ENCODE measurements around the gene LEMD2. TPM values are rescaled to one million over a fixed set of nuclear protein-coding genes. Genes with fewer than 3 reads are reported as not detected.

Gene LEMD2
- total RNA-seq, 1 donor: 80.2 TPM

DNA sequence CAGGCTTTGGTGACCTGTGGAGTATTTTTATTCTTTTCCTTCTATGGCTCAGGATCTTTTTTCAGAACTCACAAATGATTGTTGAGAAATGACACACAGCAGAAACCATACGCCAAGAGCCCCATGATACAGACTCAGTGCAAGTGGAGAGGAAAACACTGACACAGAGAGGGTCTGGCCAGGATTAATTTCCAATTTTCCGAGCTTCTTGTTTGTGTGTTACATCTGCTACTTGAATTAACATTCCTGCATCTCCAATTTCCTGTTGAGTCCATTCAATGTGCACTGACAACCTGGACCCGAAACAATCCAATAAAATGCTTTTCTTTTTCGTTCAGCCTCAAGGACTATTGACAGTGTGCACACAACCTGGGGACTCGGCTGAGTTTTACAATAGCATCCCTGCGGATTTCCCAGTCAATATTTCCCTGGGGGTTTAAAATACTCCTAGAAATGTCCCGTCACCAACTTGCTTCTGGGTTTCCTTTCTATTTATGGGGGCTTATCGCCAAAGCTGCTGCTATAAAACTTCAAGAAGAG lies 19.8 kb upstream of the LEMD2 start:
- H3K9me3 ChIP-seq (ENCODE audit: low read depth, low read length): no peaks in the 10 kb centered on the region
- peaks cover 30% of the 10 kb centered on the region for H3K27me3 ChIP-seq (ENCODE audit: insufficient read depth, low read length)
- peaks cover 11% of the 10 kb centered on the region for H3K4me1 ChIP-seq (ENCODE audit: insufficient read depth, low read length)
- H3K4me3 ChIP-seq (ENCODE audit: low read length): no peak overlapping the region

DNA sequence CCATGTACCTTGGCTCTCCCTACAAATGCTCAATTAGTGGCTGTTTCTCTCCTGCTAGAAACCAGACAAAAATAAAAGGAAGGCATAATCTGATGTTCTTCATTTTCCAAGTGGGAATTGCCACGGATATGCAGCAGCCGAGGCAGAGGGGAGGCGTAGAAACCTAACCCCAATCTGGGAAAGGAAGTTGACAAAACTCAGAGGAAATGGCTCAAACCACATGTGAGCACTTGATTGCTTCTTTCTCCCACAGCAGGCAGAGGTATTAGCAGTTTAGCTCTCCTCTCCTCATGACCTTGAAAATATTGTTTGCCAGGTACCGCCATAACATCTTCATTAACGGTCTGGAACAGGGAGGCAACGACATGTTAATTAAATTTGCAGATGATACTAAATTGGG lies 18.7 kb upstream of the LEMD2 start:
- H3K9me3 ChIP-seq (ENCODE audit: low read depth, low read length): no peaks in the 10 kb centered on the region
- H3K4me3 ChIP-seq (ENCODE audit: low read length): no peak overlapping the region
- H3K27me3 ChIP-seq (ENCODE audit: insufficient read depth, low read length): peaks cover 30% of the 10 kb centered on the region
- H3K4me1 ChIP-seq (ENCODE audit: insufficient read depth, low read length): peaks cover 11% of the 10 kb centered on the region

DNA sequence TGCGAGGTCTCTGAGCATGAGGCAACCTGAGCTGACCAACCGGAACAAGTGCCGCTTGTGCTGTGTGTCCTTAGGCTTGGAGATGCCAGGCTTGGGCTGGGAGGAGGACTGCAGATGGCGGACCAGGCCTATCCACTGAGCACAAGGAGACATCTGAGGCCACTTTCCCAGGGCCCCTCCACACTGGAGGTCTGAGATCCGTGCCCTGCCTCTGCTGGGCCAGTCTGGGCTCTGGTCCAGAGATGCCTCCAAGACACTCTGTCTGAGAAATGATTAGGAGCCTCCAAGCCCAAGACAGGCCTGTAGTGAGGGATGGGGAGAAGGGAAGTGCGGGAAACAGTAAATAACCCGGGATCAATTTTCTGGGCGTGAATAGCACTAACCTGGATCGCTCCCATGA lies 17.9 kb upstream of the LEMD2 start:
- H3K9me3 ChIP-seq (ENCODE audit: low read depth, low read length): no peaks in the 10 kb centered on the region
- peaks cover 23% of the 10 kb centered on the region for H3K27me3 ChIP-seq (ENCODE audit: insufficient read depth, low read length)
- H3K4me3 ChIP-seq (ENCODE audit: low read length): no peak overlapping the region
- H3K4me1 ChIP-seq (ENCODE audit: insufficient read depth, low read length): peaks cover 11% of the 10 kb centered on the region

DNA sequence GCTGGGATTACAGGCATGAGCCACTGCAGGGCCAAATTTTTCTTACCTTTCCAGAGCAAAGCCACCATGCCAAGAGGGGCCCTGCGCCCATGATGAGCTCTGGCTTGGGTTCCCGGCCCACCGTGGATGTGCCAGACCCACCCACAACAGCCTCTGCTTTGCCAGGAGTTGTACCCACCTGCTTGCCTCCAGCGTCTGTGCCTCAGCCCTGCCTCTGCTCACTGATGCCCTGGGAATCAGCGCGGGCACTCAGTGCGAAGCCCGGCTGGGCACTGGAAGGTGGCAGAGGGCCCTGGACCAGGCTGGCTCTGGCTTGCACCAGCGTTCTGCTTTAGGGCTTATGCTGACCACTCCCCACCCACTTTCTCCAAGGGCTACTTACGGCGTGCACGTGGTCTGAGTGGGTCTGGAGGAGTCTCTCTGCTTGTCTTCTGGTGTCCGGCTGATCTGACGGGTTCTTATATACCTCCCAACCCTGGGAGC lies 14.7 kb upstream of the LEMD2 start, which contains the start of gene MLN:
Gene MLN (minus strand): TSS at position 433 of the 483 bp plus-strand sequence. CDS start 2,840 bp downstream, outside the sequence.
- Histone ChIP-seq H3K27me3 (ENCODE audit: insufficient read depth, low read length) (peaks cover 3% of the 10 kb centered on the region), H3K9me3 (ENCODE audit: low read depth, low read length) (no peaks in the 10 kb centered on the region), H3K4me1 (ENCODE audit: insufficient read depth, low read length) (peaks cover 11% of the 10 kb centered on the region), H3K4me3 (ENCODE audit: low read length) (no peak within 1 kb of the TSS)

DNA sequence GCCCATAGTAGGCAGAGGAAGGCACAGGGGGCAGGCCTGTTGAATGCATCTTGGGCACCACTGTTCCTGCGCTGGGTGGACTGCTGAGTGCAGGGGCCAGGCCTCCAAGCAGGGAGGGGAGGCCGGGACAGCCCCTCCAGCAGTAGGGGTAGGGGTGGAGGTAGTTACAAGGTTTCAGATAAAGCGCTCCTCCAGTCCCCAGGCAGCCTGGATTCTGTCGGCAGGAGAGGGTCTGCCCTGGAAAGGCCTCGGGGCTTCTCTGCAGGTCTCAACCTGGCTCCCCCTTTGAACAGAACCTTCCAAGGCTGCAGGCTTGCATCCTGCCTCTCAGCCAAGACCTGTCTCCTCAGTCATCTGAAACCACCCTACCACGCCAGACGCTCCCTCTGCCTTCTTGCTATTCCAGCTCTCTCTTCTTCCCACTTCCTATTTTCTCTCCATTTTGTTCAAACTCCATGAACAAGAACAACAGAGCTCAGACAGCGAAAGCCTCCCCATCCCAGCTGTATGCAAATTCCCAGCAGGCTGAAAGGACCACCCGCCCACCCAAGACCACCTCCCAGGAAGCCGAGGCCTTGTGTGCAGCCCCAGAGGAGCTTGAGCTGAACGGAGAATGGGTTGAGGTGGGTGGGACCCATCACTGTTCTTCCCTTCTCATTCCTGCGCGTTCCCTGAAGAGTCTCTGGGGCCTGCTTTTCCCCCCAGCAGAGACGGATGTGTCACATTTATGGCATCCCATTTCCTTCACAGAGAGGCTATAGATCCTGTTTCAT lies 13.4 kb upstream of the LEMD2 start:
- Histone ChIP-seq H3K9me3 (ENCODE audit: low read depth, low read length) (no peaks in the 10 kb centered on the region), H3K27me3 (ENCODE audit: insufficient read depth, low read length) (no peaks in the 10 kb centered on the region), H3K4me3 (ENCODE audit: low read length) (no peak overlapping the region), H3K4me1 (ENCODE audit: insufficient read depth, low read length) (peaks cover 2% of the 10 kb centered on the region)

DNA sequence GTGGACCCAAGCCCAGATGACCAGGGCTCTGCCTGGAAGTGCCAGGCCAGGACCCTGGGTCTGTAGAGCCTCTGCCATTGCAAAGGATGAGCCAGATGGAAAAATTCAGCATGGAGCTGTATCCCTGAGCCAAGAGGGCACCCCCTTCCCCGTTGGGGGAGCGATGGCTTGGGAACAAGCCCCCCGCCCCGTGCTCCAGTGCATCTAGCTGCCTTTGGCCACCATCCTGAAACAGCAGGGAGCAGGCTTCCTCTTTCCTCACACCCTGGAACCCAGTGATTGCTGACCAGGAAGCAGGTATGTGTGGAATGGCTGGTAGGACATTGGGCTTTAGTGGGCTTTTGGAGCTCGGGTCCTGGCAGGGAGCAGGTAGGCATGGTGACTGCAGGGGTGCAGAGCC lies 12.7 kb upstream of the LEMD2 start:
- no peaks in the 10 kb centered on the region for H3K4me1 ChIP-seq (ENCODE audit: insufficient read depth, low read length)
- H3K4me3 ChIP-seq (ENCODE audit: low read length): no peak overlapping the region
- no peaks in the 10 kb centered on the region for H3K9me3 ChIP-seq (ENCODE audit: low read depth, low read length)
- H3K27me3 ChIP-seq (ENCODE audit: insufficient read depth, low read length): no peaks in the 10 kb centered on the region

DNA sequence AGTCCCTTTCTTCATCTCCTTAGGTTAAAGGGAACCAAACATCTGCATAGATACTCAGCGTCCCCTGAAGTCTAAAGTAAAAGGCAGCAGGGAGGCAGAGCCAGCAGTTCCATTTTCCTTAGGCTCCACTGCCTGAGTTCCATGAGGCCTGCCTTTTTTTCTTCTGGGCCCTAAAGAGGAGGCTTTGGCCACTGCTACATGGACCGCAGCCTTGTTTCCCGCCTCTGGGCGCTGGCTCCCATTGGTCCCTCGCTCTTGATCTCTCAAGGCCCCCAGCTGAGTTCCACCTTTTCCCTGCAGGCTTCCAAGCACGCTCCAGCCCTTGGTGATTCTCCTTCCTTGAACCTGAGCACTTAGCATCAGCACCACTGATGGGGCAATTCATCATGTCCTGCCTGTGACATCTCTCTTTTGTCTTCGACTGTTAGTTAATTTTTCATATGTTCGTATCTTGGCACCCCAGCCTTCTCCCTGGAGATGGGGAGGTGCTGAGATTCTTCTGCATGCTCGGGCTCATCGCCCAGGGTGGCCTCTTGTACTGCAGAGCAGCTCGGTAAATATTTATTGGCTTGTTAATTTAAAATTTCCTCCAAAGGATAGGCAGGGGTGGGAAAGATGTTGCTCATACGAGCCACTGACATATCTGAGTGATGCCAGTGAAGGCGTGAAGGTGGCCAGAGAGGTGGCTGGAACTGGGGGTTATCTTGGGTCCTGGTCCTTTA lies 11.5 kb upstream of the LEMD2 start:
- Histone ChIP-seq H3K27me3 (ENCODE audit: insufficient read depth, low read length) (no peaks in the 10 kb centered on the region), H3K4me1 (ENCODE audit: insufficient read depth, low read length) (no peaks in the 10 kb centered on the region), H3K9me3 (ENCODE audit: low read depth, low read length) (no peaks in the 10 kb centered on the region), H3K4me3 (ENCODE audit: low read length) (no peak overlapping the region)

DNA sequence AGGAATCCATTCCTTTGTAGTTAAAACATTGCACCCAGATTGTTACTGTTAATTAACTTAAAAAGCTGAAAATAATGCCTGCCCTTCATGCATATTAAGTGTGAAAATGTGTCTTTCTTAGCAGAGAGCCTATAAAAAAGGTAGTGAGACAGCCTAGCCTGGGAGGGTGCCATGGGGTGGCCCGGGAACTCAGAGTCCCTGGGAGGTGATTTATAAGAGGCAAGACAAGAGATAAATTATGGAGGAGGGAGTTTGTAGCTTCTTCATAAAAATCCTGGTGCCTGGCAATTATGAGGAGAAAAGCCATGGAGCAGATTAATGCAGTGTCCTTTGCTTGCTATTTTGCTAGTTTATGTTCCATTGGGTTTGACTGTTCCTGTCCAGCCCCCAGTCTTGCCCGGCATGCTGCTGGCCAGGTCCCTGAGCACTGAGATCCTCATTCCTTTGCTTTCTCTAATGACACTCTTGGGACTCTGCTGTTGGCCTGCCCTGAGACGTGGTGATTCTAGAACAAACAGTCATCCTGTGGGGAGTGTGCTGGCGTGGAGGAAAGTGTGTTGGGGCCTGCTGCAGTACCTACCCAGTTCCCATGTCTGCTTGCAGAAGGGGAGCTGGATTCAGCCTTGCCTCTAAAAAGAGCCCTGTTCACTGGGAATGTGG lies 10.7 kb upstream of the LEMD2 start:
- Histone ChIP-seq H3K4me3 (ENCODE audit: low read length) (no peak overlapping the region), H3K4me1 (ENCODE audit: insufficient read depth, low read length) (no peaks in the 10 kb centered on the region), H3K9me3 (ENCODE audit: low read depth, low read length) (no peaks in the 10 kb centered on the region), H3K27me3 (ENCODE audit: insufficient read depth, low read length) (no peaks in the 10 kb centered on the region)

DNA sequence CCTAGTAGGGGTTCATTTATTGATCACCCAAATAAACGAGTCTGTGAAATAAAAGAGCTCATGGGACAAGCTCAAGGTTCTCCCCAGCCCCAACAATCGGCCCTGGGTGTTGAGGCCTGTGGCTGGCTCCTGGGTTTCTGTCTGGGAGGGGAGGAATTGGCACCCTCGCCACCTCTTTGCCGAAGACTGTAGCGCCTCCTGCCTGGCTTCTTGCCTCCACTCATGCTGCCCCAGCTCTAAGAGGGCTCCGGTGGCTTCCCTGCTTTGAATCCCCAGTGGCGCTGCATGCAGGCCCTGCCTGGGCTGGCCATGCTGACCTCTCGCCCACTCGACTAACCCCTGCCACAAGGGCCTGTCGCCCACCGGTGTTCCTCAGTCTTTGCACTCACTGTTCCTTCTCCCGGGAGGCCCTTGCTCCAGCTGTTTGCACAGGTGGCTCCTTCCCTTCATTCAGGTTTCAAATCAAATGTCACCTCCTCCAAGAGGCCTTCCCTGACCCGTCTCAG lies 9.5 kb upstream of the LEMD2 start:
- Histone ChIP-seq H3K27me3 (ENCODE audit: insufficient read depth, low read length) (no peaks in the 10 kb centered on the region), H3K4me3 (ENCODE audit: low read length) (no peak overlapping the region), H3K4me1 (ENCODE audit: insufficient read depth, low read length) (no peaks in the 10 kb centered on the region), H3K9me3 (ENCODE audit: low read depth, low read length) (no peaks in the 10 kb centered on the region)

DNA sequence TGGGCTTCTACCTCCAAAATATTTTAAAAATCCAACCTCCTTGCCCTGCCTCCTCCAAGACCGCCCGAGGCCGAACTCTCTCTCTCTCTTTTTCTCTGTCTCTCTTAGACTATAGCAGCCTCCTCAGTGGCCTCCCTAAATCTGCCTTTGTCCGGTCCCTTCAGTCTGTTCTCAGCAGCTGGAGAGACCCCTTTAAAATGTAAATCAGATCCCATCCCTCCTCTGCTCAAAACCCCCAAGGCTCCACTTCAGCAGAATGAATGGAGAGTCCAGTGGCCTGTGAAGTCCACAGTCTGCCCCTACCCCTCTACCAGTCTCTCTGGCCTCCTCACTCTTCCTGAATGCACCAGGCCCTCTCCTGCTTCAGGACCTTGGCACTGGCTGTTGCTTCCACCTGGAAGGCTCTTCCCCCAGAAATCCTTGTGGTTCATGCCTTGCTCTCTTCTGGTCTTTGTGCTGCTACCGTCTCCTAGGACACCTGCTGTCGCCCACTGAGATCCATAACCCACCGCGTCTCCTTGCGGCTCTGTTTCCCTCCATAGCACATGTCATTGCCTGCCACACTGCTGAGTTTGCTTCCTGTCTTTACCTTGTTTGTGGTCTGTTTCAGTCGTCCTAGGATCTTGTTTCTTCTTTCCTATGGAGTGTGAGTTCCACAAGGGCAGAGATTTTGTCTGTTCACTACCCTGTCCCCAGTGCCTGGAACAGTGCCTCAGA lies 8.9 kb upstream of the LEMD2 start:
- Histone ChIP-seq H3K4me3 (ENCODE audit: low read length) (no peak overlapping the region), H3K27me3 (ENCODE audit: insufficient read depth, low read length) (no peaks in the 10 kb centered on the region), H3K4me1 (ENCODE audit: insufficient read depth, low read length) (no peaks in the 10 kb centered on the region), H3K9me3 (ENCODE audit: low read depth, low read length) (no peaks in the 10 kb centered on the region)

DNA sequence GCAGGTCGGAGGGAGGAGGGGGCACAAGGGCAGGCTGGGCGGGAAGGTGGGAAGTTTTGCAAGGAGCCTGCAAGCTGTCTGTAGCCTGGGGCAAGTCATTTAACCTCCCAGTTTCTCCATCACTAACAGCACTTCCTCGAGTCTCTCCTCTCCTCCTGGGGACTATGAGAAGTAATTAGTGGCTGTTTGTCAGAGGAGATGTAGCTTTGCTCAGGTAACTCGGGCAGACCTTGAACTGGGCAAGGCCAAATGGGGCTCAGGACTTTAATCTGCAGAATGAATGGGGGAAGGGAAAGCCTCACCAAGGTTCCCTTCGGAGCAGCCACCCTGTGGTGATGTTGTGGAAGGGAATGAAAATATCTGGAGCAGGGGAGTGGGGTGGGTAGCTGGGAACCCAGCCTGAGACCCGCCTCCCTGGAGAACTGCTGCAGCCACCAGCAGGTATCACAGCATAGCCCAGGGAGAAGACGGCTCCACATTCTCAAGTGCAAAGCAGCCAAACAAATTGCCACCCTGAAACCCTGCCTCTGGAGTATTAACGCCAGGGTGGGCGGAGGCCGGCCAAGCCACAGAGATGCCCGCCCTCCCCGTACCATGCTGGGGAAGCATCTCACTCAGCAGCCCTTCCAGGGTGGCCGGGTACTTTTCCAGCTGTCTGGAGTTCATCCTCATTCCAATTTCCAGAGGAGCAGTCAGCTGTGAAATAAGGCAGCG lies 6.1 kb upstream of the LEMD2 start:
- Histone ChIP-seq H3K4me1 (ENCODE audit: insufficient read depth, low read length) (no peaks in the 10 kb centered on the region), H3K27me3 (ENCODE audit: insufficient read depth, low read length) (no peaks in the 10 kb centered on the region), H3K9me3 (ENCODE audit: low read depth, low read length) (no peaks in the 10 kb centered on the region), H3K4me3 (ENCODE audit: low read length) (no peak overlapping the region)

DNA sequence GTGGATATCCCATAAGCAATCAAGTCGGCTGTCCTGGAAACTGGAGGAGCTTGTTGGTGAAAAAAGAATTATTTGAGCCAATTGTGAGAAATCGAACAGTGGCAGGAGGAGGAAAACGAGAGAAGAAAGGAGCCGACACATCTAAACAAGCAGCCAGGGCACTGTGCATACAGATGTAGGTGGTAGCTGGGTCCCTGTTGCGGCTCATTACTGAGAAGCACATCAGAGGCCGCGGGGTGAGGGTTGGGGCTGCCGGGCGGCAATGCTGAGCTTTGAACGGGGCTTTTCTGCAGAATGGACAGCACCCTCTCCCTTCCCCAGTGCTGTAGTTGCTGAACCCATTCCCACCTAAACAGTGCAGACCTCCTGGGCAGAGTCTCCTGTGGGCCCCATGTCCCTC lies 4.1 kb upstream of the LEMD2 start:
- Histone ChIP-seq H3K27me3 (ENCODE audit: insufficient read depth, low read length) (no peaks in the 10 kb centered on the region), H3K4me3 (ENCODE audit: low read length) (no peak overlapping the region), H3K4me1 (ENCODE audit: insufficient read depth, low read length) (peaks cover 8% of the 10 kb centered on the region), H3K9me3 (ENCODE audit: low read depth, low read length) (no peaks in the 10 kb centered on the region)

DNA sequence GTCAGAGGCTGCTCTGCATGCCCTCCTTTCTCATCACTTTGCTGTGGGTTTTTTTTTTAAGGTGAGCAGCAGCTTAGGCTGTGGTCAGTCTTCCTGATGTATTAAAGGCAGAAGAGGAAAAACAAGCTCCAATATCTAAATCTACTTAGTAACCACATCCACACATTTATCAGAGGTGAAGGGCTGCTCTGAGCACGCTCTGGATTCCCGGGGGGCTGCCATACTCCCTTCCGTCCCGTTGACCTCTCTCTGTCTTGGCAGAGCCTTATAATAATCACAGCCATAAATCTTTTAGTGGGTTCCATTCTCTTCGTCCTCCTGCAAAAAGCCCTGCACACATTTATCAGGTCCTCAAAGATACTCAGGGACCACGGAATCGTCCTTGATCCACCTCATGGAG lies 2.7 kb upstream of the LEMD2 start:
- no peaks in the 10 kb centered on the region for H3K27me3 ChIP-seq (ENCODE audit: insufficient read depth, low read length)
- no peak overlapping the region for H3K4me3 ChIP-seq (ENCODE audit: low read length)
- H3K4me1 ChIP-seq (ENCODE audit: insufficient read depth, low read length): peaks cover 21% of the 10 kb centered on the region
- H3K9me3 ChIP-seq (ENCODE audit: low read depth, low read length): no peaks in the 10 kb centered on the region

DNA sequence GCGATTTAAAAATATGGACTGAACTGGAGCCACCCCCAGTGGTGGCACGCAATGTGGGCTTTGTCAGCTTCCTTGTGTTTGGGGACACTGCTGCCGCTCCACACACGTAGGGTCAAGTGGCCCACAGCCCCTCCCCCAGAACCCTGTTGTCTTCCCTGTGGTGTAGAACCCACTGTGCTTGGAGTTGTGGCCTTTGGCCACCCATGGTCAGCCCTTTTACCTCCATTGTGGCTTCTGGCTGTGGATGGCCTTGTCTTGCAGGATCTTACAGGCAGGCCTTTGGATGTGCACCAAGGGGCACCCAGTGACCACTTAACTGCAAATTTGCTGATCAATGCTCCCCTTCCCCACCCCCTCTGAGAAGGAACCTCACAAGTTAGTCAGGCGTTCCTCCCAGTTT lies 2.0 kb upstream of the LEMD2 start:
- no peaks in the 10 kb centered on the region for H3K27me3 ChIP-seq (ENCODE audit: insufficient read depth, low read length)
- no peak overlapping the region for H3K4me3 ChIP-seq (ENCODE audit: low read length)
- no peaks in the 10 kb centered on the region for H3K9me3 ChIP-seq (ENCODE audit: low read depth, low read length)
- peaks cover 28% of the 10 kb centered on the region for H3K4me1 ChIP-seq (ENCODE audit: insufficient read depth, low read length)
